Stimulated activated CD8-positive, alpha-beta memory T cell treated with anti-CD3 and anti-CD28 coated beads, Interleukin-4, amount 100 ng/mL, for 1 hour (primary cell): ENCODE data around the gene RWDD2A.

Source experiments
- DNase-seq, 2 donors: peaks; one replicate each; pipeline ENCODE4 v3.0.0-alpha.2; 2020; ENCODE audit warnings: low read depth in 2 of 2, low spot score in 1 of 2

RWDD2A gene

GRCh38 chr6:83198486-83199172 is 5.5 kb downstream of the RWDD2A start:
- DNase-seq: no peak

- no peak for DNase-seq
These were observed 6.2 kb downstream of the RWDD2A start for GRCh38 chr6:83199173-83199862.

GRCh38 chr6:83199863-83200225 is 6.7 kb downstream of the RWDD2A start:
- DNase-seq: no peak

GRCh38 chr6:83202031-83202430 is 8.9 kb downstream of the RWDD2A start:
- DNase-seq: no peak

- DNase-seq: peak in 1 of 2 donors; percentile 17
These were observed 22.2 kb downstream of the RWDD2A start for GRCh38 chr6:83215131-83216047.

- DNase-seq: no peak
These were observed 23.6 kb downstream of the RWDD2A start for GRCh38 chr6:83216806-83217205.

DNA sequence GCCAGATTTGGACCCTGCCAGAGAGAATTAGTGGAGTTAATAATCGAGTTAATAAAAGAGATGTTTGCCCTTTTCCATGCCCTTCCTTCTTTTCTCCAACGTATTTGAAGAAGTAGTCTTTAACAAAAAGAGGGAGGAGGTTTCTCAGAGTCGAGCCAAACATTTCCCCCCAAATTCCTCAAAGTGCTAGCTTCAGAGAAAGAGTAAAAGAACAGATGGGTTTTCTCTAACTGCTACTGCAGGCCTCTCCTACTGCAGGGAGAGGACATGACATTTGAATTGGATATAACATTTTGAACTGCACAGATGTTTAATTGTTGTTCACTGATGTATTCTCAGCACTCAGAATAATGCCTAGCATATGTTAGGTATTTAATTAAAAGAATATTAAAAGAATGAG is 25.5 kb downstream of the RWDD2A start:
- DNase-seq: no peak

GRCh38 chr6:83220121-83220520 is 27.0 kb downstream of the RWDD2A start:
- DNase-seq: no peak

GRCh38 chr6:83221276-83221675 is 28.1 kb downstream of the RWDD2A start:
- DNase-seq: no peak

- DNase-seq: no peak
These were observed 28.8 kb downstream of the RWDD2A start for GRCh38 chr6:83221889-83222479.

- no peak for DNase-seq
These were observed 33.4 kb downstream of the RWDD2A start for GRCh38 chr6:83226517-83226916.

DNA sequence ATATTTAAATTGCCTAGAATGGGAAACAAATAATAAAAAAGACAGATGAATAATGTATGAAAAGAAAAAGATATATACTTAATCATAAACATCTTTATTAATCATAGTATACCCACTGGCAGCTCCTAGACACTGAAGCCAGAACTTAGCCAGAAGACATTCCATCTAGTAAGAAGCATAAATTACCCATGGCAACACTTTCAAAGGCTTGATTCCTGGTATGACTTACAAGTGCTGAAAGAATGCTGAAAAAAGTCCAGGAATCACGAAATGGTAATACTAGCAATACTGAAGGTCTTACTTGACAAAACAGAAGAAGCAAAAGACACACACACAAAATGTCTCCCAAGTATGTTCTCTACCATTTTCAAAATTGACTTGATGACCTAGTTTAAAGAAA is 38.0 kb downstream of the RWDD2A start:
- no peak for DNase-seq

DNA sequence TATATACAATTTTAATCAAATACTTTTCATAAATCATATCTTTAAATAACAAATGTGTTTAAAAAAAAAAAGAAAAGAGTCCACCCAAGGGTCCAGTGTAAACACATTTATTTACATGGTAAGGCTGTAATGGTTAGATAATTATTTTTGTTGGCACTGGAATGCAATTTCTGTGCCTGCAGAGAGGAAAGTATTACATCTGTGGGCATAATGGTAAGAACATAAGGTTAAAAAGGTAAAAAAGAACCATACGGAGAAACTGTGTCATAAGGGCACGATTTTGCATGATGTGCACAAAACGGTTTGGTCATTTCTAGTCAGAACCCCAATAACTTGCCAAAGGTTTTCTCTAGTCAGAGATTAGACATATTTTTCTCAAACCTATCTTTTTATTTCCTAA is 54.3 kb downstream of the RWDD2A start:
- no peak for DNase-seq
